ENCODE data around the gene CHRDL2. TPM values are rescaled to one million over a fixed set of nuclear protein-coding genes. Genes with fewer than 3 reads are reported as not detected.

CHRDL2 gene
- total and polyA plus RNA-seq, 2 of the 4 experiments (the other 2 are of a cell fraction): 0.80 TPM; not detected in 1

GRCh38 chr11:74654976-74655375 is 76.2 kb downstream of the CHRDL2 start:
- dilution Hi-C loops (cut with HindIII; ENCODE audit: low sequenced_read_pairs, unreplicated experiment) (no loop called here), intact Hi-C loops (cut with micrococcal nuclease) (no loop called here), in situ Hi-C loops (cut with MboI; ENCODE audit: low sequenced_read_pairs) (no loop called here)
- Histone ChIP-seq H3K4me2 (ENCODE audit: low read depth, low read length) (no peak overlapping the region), H2BK15ac (ENCODE audit: low read depth, low read length) (no peak overlapping the region; the same call in 2 of the 3 replicates), H3K14ac (replicated peaks; ENCODE audit: low read depth, low read length) (peak overlapping the region; percentile 58; the same call in 1 of the 2 replicates), H2AK5ac (ENCODE audit: low read depth, low read length) (no peak overlapping the region; the same call in 1 of the 2 replicates), H4K91ac (ENCODE audit: insufficient read depth, low read depth, low read length) (no peak overlapping the region), H4K5ac (ENCODE audit: low read depth, low read length) (no peak overlapping the region), H3K4ac (ENCODE audit: low read depth, low read length) (no peak overlapping the region), H3K23ac (ENCODE audit: low read depth, low read length) (no peak overlapping the region), H3K27me3 (ENCODE audit: control insufficient read depth, insufficient read depth, low read length) (no peaks in the 10 kb centered on the region), H2BK20ac (ENCODE audit: low read depth, low read length) (no peak overlapping the region), H4K8ac (ENCODE audit: low read depth in 2 of 2, low read length in 2 of 2) (no peak overlapping the region), H3K79me1 (ENCODE audit: low read depth in 1 of 2, low read length in 2 of 2) (peaks cover 0 to 10% of the 10 kb centered on the region in 2 experiments; a peak in 2 of 4 replicates), H3K4me1 (ENCODE audit: control insufficient read depth, insufficient read depth, low read length) (peaks cover 7% of the 10 kb centered on the region), H4K20me1 (ENCODE audit: insufficient read depth, low read length) (peaks cover 4% of the 10 kb centered on the region; the same call in 1 of the 2 replicates), H3K9me3 (ENCODE audit: control insufficient read depth, insufficient read depth, low read length) (no peaks in the 10 kb centered on the region; the same call in 1 of the 2 replicates), H2AFZ (replicated peaks; ENCODE audit: low read length, poor library complexity) (no peak overlapping the region), H3K9me1 (ENCODE audit: insufficient read depth, low read length) (peaks cover 7% of the 10 kb centered on the region), H3K27ac (ENCODE audit: insufficient read depth, low read length) (no peak overlapping the region), H2AK9ac (replicated peaks; ENCODE audit: low read depth, low read length, poor library complexity) (no peak overlapping the region), H3K36me3 (ENCODE audit: control insufficient read depth, insufficient read depth, low read length) (no peaks in the 10 kb centered on the region), H3K56ac (ENCODE audit: extremely low read depth, insufficient read depth, low read length) (no peak overlapping the region), H2BK5ac (ENCODE audit: low read depth, low read length, poor library complexity, severe bottlenecking) (no peak overlapping the region), H3K4me3 (ENCODE audit: insufficient read depth, low read depth, low read length) (no peak overlapping the region), H2BK120ac (ENCODE audit: low read depth, low read length) (no peak overlapping the region), H3K9ac (ENCODE audit: low read depth, low read length) (no peak overlapping the region), H3K18ac (ENCODE audit: low read depth, low read length) (no peak overlapping the region)
- no TSS peak for BruUV-seq (replicated peaks)
- WGBS, 2 experiments (ENCODE audit: extremely low coverage in 2 of 2, insufficient read length in 1 of 2): no CpG with 5 or more reads among the region's 5 CpGs
- ChIA-PET POLR2A (ENCODE audit: unreplicated experiment) (no interaction called here), CTCF (no interaction called here)
- TF ChIP-seq RAD21 (IDR thresholded peaks at IDR 0.05; ENCODE audit: low read length) (no peak), FOS (IDR thresholded peaks at IDR 0.05; ENCODE audit: low read depth, low read length) (no peak), RFX5 (IDR thresholded peaks at IDR 0.05; ENCODE audit: low read depth, low read length) (no peak), RCOR1 (IDR thresholded peaks at IDR 0.05; ENCODE audit: insufficient replicate concordance, low read length) (no peak), CEBPB (IDR thresholded peaks at IDR 0.05; ENCODE audit: low read depth, low read length) (no peak), MXI1 (IDR thresholded peaks at IDR 0.05; ENCODE audit: borderline replicate concordance, low read depth, low read length) (no peak), NFE2L2 (IDR thresholded peaks at IDR 0.05; ENCODE audit: low read depth, low read length) (no peak), USF2 (IDR thresholded peaks at IDR 0.05; ENCODE audit: low read depth, low read length) (no peak), ELK1 (IDR thresholded peaks at IDR 0.05; ENCODE audit: borderline replicate concordance, low read depth, low read length) (no peak)
- DNase-seq: no peak
- ATAC-seq (ENCODE audit: low read depth): no peak
